ENCODE results near the gene TENT4A.
"Not testable (repeated sequence)": the region's sequence is repeated elsewhere in the genome, so short reads cannot be mapped to it uniquely, and the experiment has no call there.

The TENT4A gene

GRCh38 chr5:6773342-6774035, 60.3 kb downstream of the TENT4A start:
- no peak for DNase-seq (ENCODE audit: low read depth in 2 of 2)

- not testable (repeated sequence) for DNase-seq (ENCODE audit: low read depth in 2 of 2)
Measured at GRCh38 chr5:6774207-6774606, 61.0 kb downstream of the TENT4A start.

- no peak for DNase-seq (ENCODE audit: low read depth in 2 of 2)
Measured at GRCh38 chr5:6774721-6775204, 61.5 kb downstream of the TENT4A start.

GRCh38 chr5:6775571-6775970, 62.3 kb downstream of the TENT4A start:
- no peak for DNase-seq (ENCODE audit: low read depth in 2 of 2)

- no peak for DNase-seq (ENCODE audit: low read depth in 2 of 2)
Measured at GRCh38 chr5:6780802-6781391, 67.7 kb downstream of the TENT4A start.

- no peak for DNase-seq (ENCODE audit: low read depth in 2 of 2)
Measured at GRCh38 chr5:6781716-6782115, 68.5 kb downstream of the TENT4A start.

- DNase-seq (ENCODE audit: low read depth in 2 of 2): no peak
Measured at GRCh38 chr5:6783787-6784186, 70.6 kb downstream of the TENT4A start.

- DNase-seq (ENCODE audit: low read depth in 2 of 2): no peak
Measured at GRCh38 chr5:6784481-6784880, 71.2 kb downstream of the TENT4A start.

- no peak for DNase-seq (ENCODE audit: low read depth in 2 of 2)
Measured at GRCh38 chr5:6785161-6785860, 72.1 kb downstream of the TENT4A start.

- DNase-seq (ENCODE audit: low read depth in 2 of 2): no peak
Measured at GRCh38 chr5:6785861-6786180, 72.6 kb downstream of the TENT4A start.

GRCh38 chr5:6786786-6787495, 73.7 kb downstream of the TENT4A start:
- DNase-seq (ENCODE audit: low read depth in 2 of 2): no peak

- DNase-seq (ENCODE audit: low read depth in 2 of 2): no peak
Measured at GRCh38 chr5:6787941-6788340, 74.7 kb downstream of the TENT4A start.

- DNase-seq (ENCODE audit: low read depth in 2 of 2): no peak
Measured at GRCh38 chr5:6788439-6788838, 75.2 kb downstream of the TENT4A start.

- no peak for DNase-seq (ENCODE audit: low read depth in 2 of 2)
Measured at GRCh38 chr5:6788956-6789649, 75.9 kb downstream of the TENT4A start.

- no peak for DNase-seq (ENCODE audit: low read depth in 2 of 2)
Measured at GRCh38 chr5:6790346-6790865, 77.2 kb downstream of the TENT4A start.

GRCh38 chr5:6791031-6791430, 77.8 kb downstream of the TENT4A start:
- no peak for DNase-seq (ENCODE audit: low read depth in 2 of 2)

- DNase-seq (ENCODE audit: low read depth in 2 of 2): no peak
Measured at GRCh38 chr5:6792376-6792775, 79.1 kb downstream of the TENT4A start.

GRCh38 chr5:6792911-6793471, 79.8 kb downstream of the TENT4A start:
- DNase-seq (ENCODE audit: low read depth in 2 of 2): no peak

GRCh38 chr5:6801236-6801635, 88.0 kb downstream of the TENT4A start:
- DNase-seq (ENCODE audit: low read depth in 2 of 2): no peak

- DNase-seq (ENCODE audit: low read depth in 2 of 2): no peak
Measured at GRCh38 chr5:6803981-6804550, 90.8 kb downstream of the TENT4A start.
